Measurements from ENCODE around the gene ADGRA3.

ADGRA3 gene

GRCh38 chr4:22356987-22357596, 158.8 kb downstream of the ADGRA3 start:
- Histone ChIP-seq H3K9ac (ENCODE audit: low read length) (no peak overlapping the region), H3K27ac (ENCODE audit: low read length) (no peak overlapping the region), H3K4me1 (ENCODE audit: low read length) (0 out of 2 replicates have a peak, but pooled peaks cover 3% of the 10 kb centered on the region), H3K9me3 (replicated peaks; ENCODE audit: insufficient read depth, low read length) (no peaks in the 10 kb centered on the region), H3K4me2 (ENCODE audit: low read depth, low read length) (no peak overlapping the region), H3K4me3 (ENCODE audit: low read length) (no peak overlapping the region), H3K36me3 (replicated peaks; ENCODE audit: insufficient read depth, low read length) (no peaks in the 10 kb centered on the region), H2AFZ (ENCODE audit: low read length) (no peak overlapping the region; the same call in 1 of the 2 replicates), H3F3A (ENCODE audit: insufficient read depth, low read length) (no peaks in the 10 kb centered on the region), H3K9me2 (replicated peaks; ENCODE audit: insufficient read depth, low read length) (no peaks in the 10 kb centered on the region), H4K20me1 (ENCODE audit: insufficient read depth, low read length) (no peaks in the 10 kb centered on the region), H3K27me3 (replicated peaks; ENCODE audit: insufficient read depth, low read length) (no peaks in the 10 kb centered on the region), H3K79me2 (ENCODE audit: low read length) (no peaks in the 10 kb centered on the region)
- TF ChIP-seq EZH2 (optimal IDR thresholded peaks at IDR 0.05; ENCODE audit: low read depth, low read length) = no peak
- TF ChIP-seq CTCF (IDR thresholded peaks at IDR 0.05; ENCODE audit: low read length) = peak; percentile 57
- DNase-seq = peak; percentile 64

GRCh38 chr4:22348410-22348809, 167.5 kb downstream of the ADGRA3 start:
- Histone ChIP-seq H4K20me1 (ENCODE audit: insufficient read depth, low read length) (no peaks in the 10 kb centered on the region), H3K4me2 (ENCODE audit: low read depth, low read length) (no peak overlapping the region), H2AFZ (ENCODE audit: low read length) (no peak overlapping the region), H3K4me3 (ENCODE audit: low read length) (no peak overlapping the region), H3F3A (ENCODE audit: insufficient read depth, low read length) (no peaks in the 10 kb centered on the region), H3K79me2 (ENCODE audit: low read length) (no peaks in the 10 kb centered on the region), H3K4me1 (ENCODE audit: low read length) (no peaks in the 10 kb centered on the region), H3K27me3 (replicated peaks; ENCODE audit: insufficient read depth, low read length) (no peaks in the 10 kb centered on the region), H3K9me2 (replicated peaks; ENCODE audit: insufficient read depth, low read length) (no peaks in the 10 kb centered on the region; the same call in 1 of the 2 replicates), H3K9ac (ENCODE audit: low read length) (no peak overlapping the region), H3K9me3 (replicated peaks; ENCODE audit: insufficient read depth, low read length) (no peaks in the 10 kb centered on the region), H3K27ac (ENCODE audit: low read length) (no peak overlapping the region), H3K36me3 (replicated peaks; ENCODE audit: insufficient read depth, low read length) (no peaks in the 10 kb centered on the region)
- TF ChIP-seq CTCF (IDR thresholded peaks at IDR 0.05; ENCODE audit: low read length) (no peak), EZH2phosphoT487 (IDR thresholded peaks at IDR 0.05; ENCODE audit: low read length) (no peak), EZH2 (optimal IDR thresholded peaks at IDR 0.05; ENCODE audit: low read depth, low read length) (no peak)
- DNase-seq = no peak

- Histone ChIP-seq H3K27me3 (replicated peaks; ENCODE audit: insufficient read depth, low read length) (no peaks in the 10 kb centered on the region), H3K4me3 (ENCODE audit: low read length) (no peak overlapping the region), H4K20me1 (ENCODE audit: insufficient read depth, low read length) (no peaks in the 10 kb centered on the region), H3K4me2 (ENCODE audit: low read depth, low read length) (no peak overlapping the region), H3K9ac (ENCODE audit: low read length) (no peak overlapping the region), H2AFZ (ENCODE audit: low read length) (no peak overlapping the region), H3F3A (ENCODE audit: insufficient read depth, low read length) (no peaks in the 10 kb centered on the region), H3K9me3 (replicated peaks; ENCODE audit: insufficient read depth, low read length) (no peaks in the 10 kb centered on the region), H3K79me2 (ENCODE audit: low read length) (no peaks in the 10 kb centered on the region), H3K27ac (ENCODE audit: low read length) (no peak overlapping the region), H3K9me2 (replicated peaks; ENCODE audit: insufficient read depth, low read length) (no peaks in the 10 kb centered on the region; the same call in 1 of the 2 replicates), H3K4me1 (ENCODE audit: low read length) (no peaks in the 10 kb centered on the region), H3K36me3 (replicated peaks; ENCODE audit: insufficient read depth, low read length) (no peaks in the 10 kb centered on the region)
- no peak for DNase-seq
- no peak for TF ChIP-seq EZH2 (optimal IDR thresholded peaks at IDR 0.05; ENCODE audit: low read depth, low read length)
- TF ChIP-seq CTCF (IDR thresholded peaks at IDR 0.05; ENCODE audit: low read length) = no peak
- TF ChIP-seq EZH2phosphoT487 (IDR thresholded peaks at IDR 0.05; ENCODE audit: low read length) = no peak
These were observed 170.2 kb downstream of the ADGRA3 start for GRCh38 chr4:22345678-22346077.
